GM12801 (cell line): Measurements from ENCODE around the gene ATL1.

ENCODE experiments used
- TF ChIP-seq, protein P1 (sequence below): IDR thresholded peaks from one replicate; pipeline ENCODE4 v1.5.1; 2011; ENCODE audit warnings: control low read depth; ENCODE audit not compliant: insufficient read length; ENCODE audit errors: extremely low read depth

Gene ATL1

DNA sequence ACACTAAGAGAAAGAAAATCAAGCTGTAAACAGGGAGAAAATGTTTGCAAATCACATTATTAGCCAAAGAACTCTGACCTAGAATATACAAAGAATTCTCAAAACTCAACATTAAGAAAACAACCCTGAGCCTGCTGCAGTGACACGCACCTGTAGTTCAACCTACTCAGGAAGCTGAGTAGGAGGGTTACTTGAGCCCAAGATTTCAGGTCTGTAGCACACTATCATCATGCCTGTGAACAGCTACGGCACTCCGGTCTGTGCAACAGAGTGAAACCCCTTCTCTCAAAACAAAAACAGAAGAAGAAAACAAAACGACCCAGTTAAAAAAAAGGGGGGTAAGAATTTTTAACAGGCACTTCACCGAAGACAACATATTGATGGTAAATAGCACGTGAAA is 87.3 kb downstream of the ATL1 start:
- TF ChIP-seq, protein P1, sequence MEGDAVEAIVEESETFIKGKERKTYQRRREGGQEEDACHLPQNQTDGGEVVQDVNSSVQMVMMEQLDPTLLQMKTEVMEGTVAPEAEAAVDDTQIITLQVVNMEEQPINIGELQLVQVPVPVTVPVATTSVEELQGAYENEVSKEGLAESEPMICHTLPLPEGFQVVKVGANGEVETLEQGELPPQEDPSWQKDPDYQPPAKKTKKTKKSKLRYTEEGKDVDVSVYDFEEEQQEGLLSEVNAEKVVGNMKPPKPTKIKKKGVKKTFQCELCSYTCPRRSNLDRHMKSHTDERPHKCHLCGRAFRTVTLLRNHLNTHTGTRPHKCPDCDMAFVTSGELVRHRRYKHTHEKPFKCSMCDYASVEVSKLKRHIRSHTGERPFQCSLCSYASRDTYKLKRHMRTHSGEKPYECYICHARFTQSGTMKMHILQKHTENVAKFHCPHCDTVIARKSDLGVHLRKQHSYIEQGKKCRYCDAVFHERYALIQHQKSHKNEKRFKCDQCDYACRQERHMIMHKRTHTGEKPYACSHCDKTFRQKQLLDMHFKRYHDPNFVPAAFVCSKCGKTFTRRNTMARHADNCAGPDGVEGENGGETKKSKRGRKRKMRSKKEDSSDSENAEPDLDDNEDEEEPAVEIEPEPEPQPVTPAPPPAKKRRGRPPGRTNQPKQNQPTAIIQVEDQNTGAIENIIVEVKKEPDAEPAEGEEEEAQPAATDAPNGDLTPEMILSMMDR, result no peak

DNA sequence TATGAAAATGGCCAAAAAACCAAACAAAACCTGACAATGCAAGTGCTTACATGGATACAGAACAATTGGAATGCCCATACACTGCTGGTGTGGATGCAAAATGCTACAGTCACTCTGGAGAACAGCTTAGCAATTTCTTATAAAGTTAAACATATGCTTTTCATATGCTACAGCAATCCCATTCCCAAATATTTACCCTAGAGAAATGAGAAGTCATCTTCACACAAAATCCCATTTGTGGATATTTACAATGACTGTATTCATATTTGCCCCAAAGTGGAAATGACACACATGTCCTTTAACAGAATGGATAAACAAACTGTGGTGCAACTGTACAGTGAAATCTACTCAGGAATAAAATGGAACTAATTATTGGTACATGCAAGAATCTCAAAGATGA is 87.8 kb downstream of the ATL1 start:
- TF ChIP-seq, protein P1, result no peak

DNA sequence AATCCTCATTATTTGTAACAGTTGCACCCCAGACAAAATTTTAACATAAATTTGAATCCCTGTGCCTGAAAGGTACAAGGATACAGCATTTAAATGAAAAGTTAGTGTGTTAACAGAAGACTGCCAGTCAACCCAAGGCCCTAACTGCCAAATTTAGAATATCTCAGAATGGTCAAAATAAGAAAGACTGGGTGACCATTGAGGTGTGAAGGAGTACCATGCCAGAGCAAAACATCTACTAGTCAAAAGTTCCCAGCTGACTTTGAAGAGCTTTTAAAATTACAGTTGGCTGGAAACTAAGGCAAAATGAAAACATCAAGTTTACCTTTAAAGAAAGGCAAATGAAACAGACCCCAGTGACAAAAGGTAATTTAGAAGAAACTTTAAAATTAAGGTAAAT is 89.7 kb downstream of the ATL1 start:
- TF ChIP-seq, protein P1, result no peak

DNA sequence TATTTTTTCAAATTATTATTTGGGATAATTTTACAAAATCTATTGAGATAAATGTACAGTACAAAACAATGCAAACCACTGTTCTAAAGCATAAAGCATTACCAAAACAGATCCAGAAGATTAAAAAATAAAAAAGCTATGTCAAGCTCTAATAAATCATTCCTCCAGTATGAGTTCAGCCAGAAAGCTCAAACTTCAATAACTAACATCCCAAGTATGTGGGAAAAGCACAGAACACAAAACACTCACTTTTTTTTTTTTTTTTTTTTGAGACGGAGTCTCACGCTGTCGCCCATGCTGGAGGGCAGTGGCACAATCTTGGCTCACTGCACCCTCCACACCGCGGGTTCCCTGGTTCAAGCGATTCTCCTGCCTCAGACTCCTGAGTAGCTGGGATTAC is 96.8 kb downstream of the ATL1 start:
- TF ChIP-seq, protein P1, result no peak

DNA sequence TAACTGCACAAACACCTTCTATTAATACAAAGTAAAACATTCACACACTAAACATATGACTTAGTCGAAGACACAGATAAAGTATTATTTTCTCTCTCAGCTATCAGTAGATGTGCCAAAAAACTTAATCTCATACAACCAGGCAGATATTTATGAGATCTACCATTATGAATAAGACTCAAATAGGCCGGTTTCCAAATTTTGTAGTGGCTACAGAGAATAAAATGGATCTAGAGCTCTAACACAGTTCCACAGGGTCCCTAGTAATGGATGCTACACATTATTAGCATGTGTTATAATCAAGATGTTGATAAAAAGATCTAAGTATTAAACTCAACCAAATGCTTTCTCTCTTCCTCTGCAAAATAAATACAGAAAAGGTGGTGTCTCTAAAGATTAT is 97.8 kb downstream of the ATL1 start:
- TF ChIP-seq, protein P1, result no peak

DNA sequence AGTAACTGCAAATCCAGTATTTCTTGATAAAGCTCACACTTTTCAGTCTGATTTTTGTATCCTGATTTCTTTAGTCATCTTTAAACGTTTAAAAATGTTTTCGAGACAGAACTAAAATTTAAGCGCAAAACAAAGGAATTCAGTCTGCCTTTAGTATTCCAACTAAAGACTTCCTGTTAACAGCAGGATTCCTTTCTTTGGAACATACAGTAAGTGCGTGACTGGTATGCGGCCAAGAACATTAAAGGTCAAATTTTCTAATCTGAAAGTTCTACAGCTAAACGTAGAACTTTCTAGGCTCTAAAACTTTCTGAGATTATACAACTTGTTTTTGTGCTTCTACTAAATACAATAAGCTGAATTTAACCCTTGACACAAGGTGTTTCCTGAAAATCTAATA is 98.3 kb downstream of the ATL1 start:
- TF ChIP-seq, protein P1, result no peak

DNA sequence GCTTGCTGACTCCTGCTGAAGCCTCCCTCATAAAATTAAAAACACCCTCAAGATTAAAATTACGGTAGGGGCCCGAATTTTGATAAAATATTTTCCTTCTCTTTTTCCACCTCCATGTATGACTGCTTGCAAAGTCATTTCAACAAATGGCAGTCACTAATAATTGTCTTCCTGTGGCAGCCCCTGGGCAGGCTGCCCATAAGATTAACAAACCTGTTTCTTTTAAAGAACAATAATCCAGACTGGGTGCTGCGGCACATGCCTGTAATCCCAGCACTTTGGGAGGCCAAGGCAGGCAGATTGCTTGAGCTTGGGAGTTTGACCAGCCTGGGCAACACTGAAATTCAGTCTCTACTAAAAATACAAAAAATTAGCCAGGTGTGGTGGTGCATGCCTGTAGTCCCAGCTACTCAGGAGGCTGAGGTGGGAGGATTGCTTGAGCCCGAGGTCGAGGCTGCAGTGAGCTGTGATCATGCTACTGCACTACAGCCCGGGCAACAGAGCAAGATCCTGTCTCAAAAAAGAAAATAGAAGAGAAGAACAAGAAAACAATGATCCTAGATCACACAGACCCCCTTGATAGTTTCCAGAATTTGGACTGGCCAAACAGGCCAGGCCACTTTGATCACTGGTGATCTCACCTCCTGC is 99.5 kb downstream of the ATL1 start:
- TF ChIP-seq, protein P1, result no peak
